ENCODE data around the gene CDKN1A. TPM values are rescaled to one million over a fixed set of nuclear protein-coding genes. Genes with fewer than 3 reads are reported as not detected.

Gene CDKN1A
- 100 to 1,000 TPM in 1 of 4 donors, 10 to 100 TPM in 3; 49.7 to 137 (median 81.7) TPM for total RNA-seq

GRCh38 chr6:36678488-36679042 is at the start of gene CDKN1A:
TSS of gene CDKN1A (plus strand) at chr6:36678714. CDS start at chr6:36684102, 5,388 bp downstream.
- no CpG with 5 or more reads among the region's 63 CpGs for WGBS, 2 donors (ENCODE audit: low coverage in 1 of 2)
- TF ChIP-seq POLR2AphosphoS5 (IDR thresholded peaks at IDR 0.05) (peak; percentile 99), POLR2A (IDR thresholded peaks at IDR 0.05) (peak; percentile 99), EP300 (IDR thresholded peaks at IDR 0.05) (no peak), CTCF (IDR thresholded peaks at IDR 0.05) (peak in 3 of 4 experiments; percentile 24 to 55 (median 31))
- H3K36me3 ChIP-seq = peaks cover 0 to 11% of the 10 kb centered on the region in 2 donors
- peak within 1 kb of the TSS; percentile 96 to 98 (median 96) for H3K27ac ChIP-seq
- no peaks in the 10 kb centered on the region for H3K9me3 ChIP-seq
- ATAC-seq = peak; percentile 83
- peaks cover 3 to 54% (median 21%) of the 10 kb centered on the region in 3 donors for H3K4me1 ChIP-seq
- no peaks in the 10 kb centered on the region for H3K27me3 ChIP-seq
- H3K4me3 ChIP-seq = peak within 1 kb of the TSS; percentile 87 to 89

GRCh38 chr6:36629784-36630183 is 48.7 kb upstream of the CDKN1A start:
- TF ChIP-seq POLR2AphosphoS5 (IDR thresholded peaks at IDR 0.05) (no peak), POLR2A (IDR thresholded peaks at IDR 0.05) (no peak)
- H3K9me3 ChIP-seq = no peaks in the 10 kb centered on the region
- no peak for ATAC-seq
- H3K27ac ChIP-seq = peak overlapping the region in 3 of 4 donors; percentile 61 to 79 (median 77)
- H3K27me3 ChIP-seq = no peaks in the 10 kb centered on the region
- peaks cover 0 to 46% (median 15%) of the 10 kb centered on the region in 3 donors for H3K4me1 ChIP-seq
- H3K36me3 ChIP-seq = no peaks in the 10 kb centered on the region
- 90 to 100% methylated on average over 4 to 5 of the region's 11 CpGs for WGBS, 2 donors (ENCODE audit: low coverage in 1 of 2)
- no peak overlapping the region for H3K4me3 ChIP-seq

- no peaks in the 10 kb centered on the region for H3K36me3 ChIP-seq
- H3K4me1 ChIP-seq = peaks cover 0 to 34% (median 13%) of the 10 kb centered on the region in 3 donors
- ATAC-seq = no peak
- no peak overlapping the region for H3K27ac ChIP-seq
- WGBS, 2 donors (ENCODE audit: low coverage in 1 of 2) = 69 to 74% methylated on average over 3 to 7 of the region's 14 CpGs
- TF ChIP-seq POLR2AphosphoS5 (IDR thresholded peaks at IDR 0.05) (no peak), CTCF (IDR thresholded peaks at IDR 0.05) (no peak), EP300 (IDR thresholded peaks at IDR 0.05) (no peak), POLR2A (IDR thresholded peaks at IDR 0.05) (no peak)
- H3K27me3 ChIP-seq = no peaks in the 10 kb centered on the region
- H3K9me3 ChIP-seq = no peaks in the 10 kb centered on the region
- no peak overlapping the region for H3K4me3 ChIP-seq
Measured at GRCh38 chr6:36631326-36632011, 47.0 kb upstream of the CDKN1A start.

GRCh38 chr6:36633370-36633769 is 45.1 kb upstream of the CDKN1A start:
- H3K9me3 ChIP-seq = no peaks in the 10 kb centered on the region
- H3K27me3 ChIP-seq = no peaks in the 10 kb centered on the region
- H3K36me3 ChIP-seq = no peaks in the 10 kb centered on the region
- no peak overlapping the region for H3K27ac ChIP-seq
- no peak overlapping the region for H3K4me3 ChIP-seq
- TF ChIP-seq EP300 (IDR thresholded peaks at IDR 0.05) (no peak), POLR2A (IDR thresholded peaks at IDR 0.05) (no peak), CTCF (IDR thresholded peaks at IDR 0.05) (no peak), POLR2AphosphoS5 (IDR thresholded peaks at IDR 0.05) (no peak)
- WGBS, 2 donors (ENCODE audit: low coverage in 1 of 2) = 92% methylated on average over 6 of the region's 6 CpGs; no CpG with 5 or more reads in 1 of the 2 donors
- H3K4me1 ChIP-seq = peaks cover 0 to 15% (median 2%) of the 10 kb centered on the region in 3 donors
- ATAC-seq = no peak

GRCh38 chr6:36633915-36634314 is 44.6 kb upstream of the CDKN1A start:
- Histone ChIP-seq H3K9me3 (no peaks in the 10 kb centered on the region), H3K36me3 (no peaks in the 10 kb centered on the region), H3K4me3 (no peak overlapping the region), H3K27ac (no peak overlapping the region), H3K27me3 (no peaks in the 10 kb centered on the region), H3K4me1 (peaks cover 0 to 10% (median 0%) of the 10 kb centered on the region in 3 donors)
- TF ChIP-seq POLR2A (IDR thresholded peaks at IDR 0.05) (no peak), EP300 (IDR thresholded peaks at IDR 0.05) (no peak), CTCF (IDR thresholded peaks at IDR 0.05) (no peak), POLR2AphosphoS5 (IDR thresholded peaks at IDR 0.05) (no peak)
- no peak for ATAC-seq
- WGBS, 2 donors (ENCODE audit: low coverage in 1 of 2) = 20 to 40% methylated on average over 1 of the region's 9 CpGs

All from gastroesophageal sphincter (tissue), 4 donors.